Measurements from ENCODE around the gene PGAM5.

The PGAM5 gene

GRCh38 chr12:132710405-132711079, at the start of gene PGAM5:
TSS of gene PGAM5 (plus strand) at chr12:132710842. CDS start at chr12:132710877, 35 bp downstream.
- DNase-seq = peak; percentile 98

DNA sequence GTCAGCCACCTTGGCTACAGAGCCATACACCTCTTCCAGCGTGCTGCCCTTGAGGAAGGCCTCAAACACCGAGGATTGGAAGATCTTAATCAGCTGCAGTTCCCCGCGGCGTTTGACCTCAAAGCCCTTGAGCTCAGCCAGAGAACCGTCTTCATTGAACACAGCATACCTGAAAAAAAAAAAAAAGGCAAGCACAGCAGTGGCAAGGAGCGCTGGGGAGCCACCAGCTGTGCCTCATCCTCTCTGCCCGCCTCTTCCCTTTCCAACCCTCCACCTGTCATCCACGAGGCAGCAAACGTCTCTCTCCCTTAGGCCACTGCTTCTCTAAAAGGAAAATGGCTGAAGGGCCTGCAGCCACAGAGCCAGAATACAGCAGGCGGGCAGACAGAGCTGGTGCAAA, 49.6 kb upstream of the PGAM5 start:
- no peak for DNase-seq

- DNase-seq = no peak
These were observed 48.7 kb upstream of the PGAM5 start for GRCh38 chr12:132661972-132662371.

GRCh38 chr12:132662901-132663755, 47.5 kb upstream of the PGAM5 start:
- DNase-seq = no peak

DNA sequence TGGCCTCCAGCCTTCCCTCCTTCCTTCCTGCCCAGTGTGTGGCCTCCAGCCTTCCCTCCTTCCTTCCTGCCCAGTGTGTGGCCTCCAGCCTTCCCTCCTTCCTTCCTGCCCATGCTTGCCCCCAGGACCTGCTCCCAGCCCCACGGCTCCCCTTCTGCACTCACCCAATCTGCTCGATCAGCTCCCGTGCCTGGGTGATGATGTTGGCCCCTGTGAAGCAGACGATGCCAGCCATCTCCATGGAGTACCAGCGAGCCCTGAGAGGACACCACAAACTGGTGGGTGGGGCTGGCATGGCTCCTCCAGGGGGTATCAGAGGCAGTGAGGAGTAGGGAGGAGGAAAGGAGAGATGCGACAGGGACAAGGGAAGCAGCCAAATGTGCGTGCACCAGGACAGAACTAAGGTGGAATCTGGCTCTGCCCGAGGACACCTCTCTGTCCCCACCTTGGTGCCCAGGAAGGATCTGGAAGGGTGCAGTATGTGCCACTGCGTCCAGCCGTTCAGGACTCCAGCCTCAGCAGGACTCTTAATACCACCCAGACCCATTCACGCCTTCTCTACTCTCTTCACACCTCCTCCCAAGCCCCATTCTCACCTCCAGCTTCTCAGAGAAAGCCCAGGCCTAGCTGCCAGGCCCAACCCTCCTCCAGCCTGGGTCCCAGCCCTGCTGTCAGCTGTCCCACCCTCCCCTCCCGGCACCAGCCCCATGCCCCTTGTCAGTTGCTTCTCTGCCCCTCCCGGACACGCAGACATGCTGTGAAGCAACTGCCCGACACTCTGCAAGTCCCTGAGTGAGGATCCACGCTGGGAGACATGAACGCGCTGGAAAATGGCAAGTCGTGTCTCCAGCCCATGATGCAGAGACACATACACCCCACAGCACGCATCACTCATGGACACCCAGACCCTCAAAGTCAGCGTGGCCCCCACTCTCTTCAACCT, 46.2 kb upstream of the PGAM5 start:
- no peak for DNase-seq

DNA sequence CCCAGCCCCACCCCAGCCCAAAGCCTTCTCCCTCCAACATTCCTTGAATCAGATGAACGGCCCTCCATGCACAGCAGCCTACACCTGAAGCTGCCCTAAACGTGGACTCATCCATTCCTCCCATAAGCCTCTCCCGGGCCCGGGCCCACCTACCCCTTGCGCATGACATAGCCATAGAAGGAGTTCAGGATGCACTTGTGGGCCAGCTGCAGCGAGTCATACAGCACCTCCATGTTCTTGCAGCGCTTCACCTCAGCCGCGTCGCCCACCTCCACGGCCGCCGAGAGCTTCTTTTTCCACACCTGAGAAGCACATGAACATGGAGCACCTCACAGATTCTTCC, 45.5 kb upstream of the PGAM5 start:
- no peak for DNase-seq

- DNase-seq = no peak
These were observed 44.8 kb upstream of the PGAM5 start for GRCh38 chr12:132665794-132666193.

- no peak for DNase-seq
These were observed 42.2 kb upstream of the PGAM5 start for GRCh38 chr12:132668191-132669088.

- no peak for DNase-seq
These were observed 41.3 kb upstream of the PGAM5 start for GRCh38 chr12:132669166-132669879.

GRCh38 chr12:132672116-132672515, 38.5 kb upstream of the PGAM5 start:
- no peak for DNase-seq

DNA sequence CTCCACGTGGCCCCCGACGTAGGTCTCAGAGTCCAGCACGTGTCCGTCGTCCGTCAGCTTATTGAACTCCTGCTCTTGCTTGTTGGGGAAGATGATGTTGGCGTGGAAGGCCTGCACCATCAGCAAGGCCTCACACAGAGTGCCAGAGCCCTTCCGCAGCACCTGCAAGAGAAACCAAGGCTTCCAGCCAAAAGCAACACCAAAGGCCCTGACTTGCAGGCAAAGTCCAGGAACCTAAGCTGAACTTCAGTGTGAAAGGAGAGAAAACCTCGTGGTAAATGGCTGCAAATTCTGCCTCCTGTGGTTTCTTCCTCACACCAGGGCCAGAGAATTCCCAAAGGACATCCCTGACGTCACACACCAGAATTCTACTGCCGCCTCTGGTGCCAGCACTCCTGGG, 38.0 kb upstream of the PGAM5 start:
- DNase-seq = no peak

DNA sequence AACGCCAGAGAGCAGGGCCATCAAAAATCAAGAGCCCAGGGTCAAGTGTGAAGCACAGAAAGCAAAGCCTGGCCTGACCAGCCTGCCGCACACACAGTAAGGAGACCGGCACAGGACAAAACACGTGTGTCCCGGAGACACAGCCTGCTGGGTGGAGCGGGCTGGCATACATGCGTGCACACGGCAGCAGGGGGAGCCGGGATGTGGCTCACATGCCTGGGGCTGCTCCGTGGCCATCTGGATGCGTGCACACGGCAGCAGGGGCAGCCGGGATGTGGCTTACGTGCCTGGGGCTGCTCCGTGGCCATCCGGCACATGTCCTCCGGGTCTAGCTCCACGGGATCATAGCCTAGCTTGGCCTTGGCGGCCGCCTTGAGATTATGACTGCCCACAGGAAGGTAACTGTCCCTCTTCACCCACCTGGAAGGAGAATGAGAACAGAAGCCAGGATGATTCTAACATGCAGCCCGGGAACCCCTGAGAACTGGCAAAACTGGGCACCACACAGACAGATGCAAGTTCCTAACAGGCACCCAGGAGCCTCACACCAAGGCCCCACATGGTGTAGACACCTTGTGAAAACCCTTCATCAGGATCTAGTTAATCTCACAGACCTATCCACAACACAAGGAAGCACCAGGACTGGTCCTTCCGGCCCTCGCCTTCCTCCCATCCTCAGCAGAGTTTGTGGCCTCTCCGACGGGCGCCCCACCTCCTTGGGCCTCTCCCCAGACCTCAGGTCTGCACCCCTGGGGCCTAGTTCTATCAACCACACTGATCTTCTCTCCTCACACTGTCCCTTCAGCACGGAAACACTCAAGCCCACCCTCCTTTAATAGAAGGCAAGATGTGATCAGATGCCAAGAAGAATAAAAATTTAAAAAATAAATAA, 37.1 kb upstream of the PGAM5 start:
- DNase-seq = no peak

- no peak for DNase-seq
These were observed 36.1 kb upstream of the PGAM5 start for GRCh38 chr12:132674561-132674960.

DNA sequence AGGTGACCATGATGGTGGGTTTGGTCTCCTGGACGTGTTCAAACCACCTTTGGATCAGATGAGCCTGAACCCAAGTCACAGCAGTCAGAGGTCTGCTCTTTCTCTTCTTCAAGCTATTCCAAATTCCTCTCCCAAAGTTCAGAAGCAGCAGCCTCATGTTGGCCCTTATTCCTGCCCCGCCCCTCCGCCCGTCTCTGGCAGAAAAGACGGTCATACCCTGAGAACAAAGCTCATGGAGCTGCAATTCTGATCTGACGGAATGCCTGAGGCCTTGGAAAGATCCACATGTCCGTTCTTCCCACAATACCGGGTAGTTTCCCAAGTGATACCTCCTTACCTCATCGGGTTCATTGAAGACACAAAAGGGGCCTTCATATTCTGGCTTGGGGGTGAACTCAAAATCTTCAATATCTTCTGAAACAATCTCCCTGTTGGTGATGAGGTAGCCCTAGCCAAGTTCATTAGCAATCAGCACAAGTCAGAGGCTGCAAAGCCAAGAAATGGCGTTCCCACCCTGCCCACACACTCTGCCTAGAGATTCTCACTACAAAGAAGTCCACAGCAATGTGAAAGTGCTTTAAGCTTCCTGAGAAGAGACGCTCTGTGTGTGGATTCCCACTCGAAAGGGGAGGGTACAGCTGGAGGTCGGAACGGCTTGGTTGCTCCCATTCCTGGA, 34.7 kb upstream of the PGAM5 start:
- no peak for DNase-seq

GRCh38 chr12:132677492-132677891, 33.1 kb upstream of the PGAM5 start:
- DNase-seq = no peak

DNA sequence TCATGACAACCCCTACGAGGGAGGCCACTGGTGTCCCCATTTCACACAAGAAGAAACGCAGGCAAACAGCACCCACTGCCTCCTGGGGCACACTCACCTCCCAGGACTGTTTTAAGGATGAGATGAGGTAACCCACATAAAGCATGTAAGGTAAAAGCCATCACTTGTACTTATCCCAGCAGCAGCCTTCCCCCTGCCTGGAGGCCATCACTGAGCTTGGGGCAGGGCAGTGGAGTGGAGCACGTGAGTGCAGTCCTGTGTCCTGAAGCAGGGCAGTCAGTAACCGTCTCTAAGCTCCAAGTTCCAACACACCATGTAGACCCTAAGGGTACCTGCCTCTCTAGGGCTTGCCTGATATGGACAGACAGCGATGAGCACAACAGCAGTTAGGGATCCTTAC, 25.2 kb upstream of the PGAM5 start:
- DNase-seq = no peak

DNA sequence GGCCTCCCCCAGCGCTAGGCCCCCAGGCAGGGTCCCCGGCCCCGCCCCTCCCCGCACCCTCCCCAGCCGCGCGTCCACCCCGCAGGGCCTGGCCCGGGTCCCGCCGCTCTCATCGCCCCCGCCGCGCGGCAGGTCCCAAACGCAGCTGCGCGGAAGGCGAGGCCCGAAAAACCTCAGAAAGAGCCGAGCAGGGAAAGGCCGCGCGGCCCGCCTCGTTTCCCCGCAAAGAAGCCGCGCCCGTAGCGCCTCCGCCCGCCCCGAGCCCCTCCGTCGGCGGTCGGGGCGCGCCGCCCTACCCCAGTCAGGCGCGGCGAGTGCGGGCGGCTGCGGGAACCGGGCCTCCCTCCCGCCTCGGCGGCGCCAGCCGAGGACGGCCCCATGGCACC, 23.8 kb upstream of the PGAM5 start:
- no peak for DNase-seq

DNA sequence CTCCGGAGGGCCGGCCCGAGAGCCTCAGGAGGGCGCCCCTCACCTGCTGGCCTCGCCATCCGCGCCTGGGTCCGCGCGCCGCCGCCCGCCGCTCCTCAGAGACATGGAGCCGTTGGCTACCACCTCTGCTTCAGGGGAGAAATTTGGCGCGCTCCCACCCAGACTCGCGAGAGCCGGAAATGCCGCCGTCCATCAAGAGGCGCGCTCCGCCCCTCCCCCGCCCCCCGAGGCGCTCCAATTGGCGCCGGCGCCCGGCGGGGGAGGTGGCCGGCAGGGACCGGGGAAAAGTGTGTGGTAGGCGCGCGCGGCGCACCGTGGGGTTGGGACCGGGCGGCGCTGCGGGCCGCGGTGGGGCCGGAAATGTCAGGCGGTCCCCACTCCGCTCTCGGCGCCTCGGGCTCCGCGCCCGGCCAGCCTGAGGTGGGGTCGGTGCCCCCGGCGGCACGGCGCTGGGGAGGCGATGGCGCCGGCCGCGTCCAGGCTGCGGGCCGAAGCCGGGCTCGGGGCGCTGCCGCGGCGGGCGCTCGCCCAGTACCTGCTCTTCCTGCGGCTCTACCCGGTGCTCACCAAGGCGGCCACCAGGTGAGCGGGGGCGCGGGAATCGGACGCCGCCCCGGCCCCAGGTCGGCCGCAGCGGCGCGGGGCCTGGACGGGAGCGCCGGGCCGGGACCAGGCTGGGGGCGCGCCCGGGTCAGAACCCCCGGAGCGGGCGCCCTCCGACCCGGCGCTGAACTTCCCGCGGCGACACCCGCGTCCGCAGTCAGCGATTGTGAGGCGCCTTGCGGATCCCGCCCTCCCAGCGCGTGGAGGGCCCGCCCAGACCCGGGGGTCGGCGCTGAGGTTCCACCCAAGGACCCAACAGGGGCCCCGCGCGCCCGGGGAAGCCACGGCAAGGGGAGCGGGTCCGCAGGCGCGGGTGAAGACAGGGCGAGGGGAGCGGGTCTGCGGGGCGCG, 23.2 kb upstream of the PGAM5 start, which contains the start of the genes POLE and PXMP2:
Gene POLE (minus strand): TSS at position 132 of the 954 bp plus-strand sequence. CDS start 27 bp downstream, at position 105.
Gene PXMP2 (plus strand): TSS at position 377 of the 954 bp plus-strand sequence. CDS start 84 bp downstream, at position 461.
- peak; percentile 98 for DNase-seq
